HG02884 (cell line): ENCODE measurements around the gene BTBD9.

Experiments used
- ATAC-seq: cut with Tn5 transposase; IDR thresholded peaks from one replicate; pipeline ENCODE4 v1.9.1; 2021; ENCODE audit warnings: mild to moderate bottlenecking, moderate library complexity; ENCODE audit not compliant: unreplicated experiment

The BTBD9 gene

GRCh38 chr6:38599966-38600550, 39.7 kb downstream of the BTBD9 start:
- ATAC-seq = no peak

DNA sequence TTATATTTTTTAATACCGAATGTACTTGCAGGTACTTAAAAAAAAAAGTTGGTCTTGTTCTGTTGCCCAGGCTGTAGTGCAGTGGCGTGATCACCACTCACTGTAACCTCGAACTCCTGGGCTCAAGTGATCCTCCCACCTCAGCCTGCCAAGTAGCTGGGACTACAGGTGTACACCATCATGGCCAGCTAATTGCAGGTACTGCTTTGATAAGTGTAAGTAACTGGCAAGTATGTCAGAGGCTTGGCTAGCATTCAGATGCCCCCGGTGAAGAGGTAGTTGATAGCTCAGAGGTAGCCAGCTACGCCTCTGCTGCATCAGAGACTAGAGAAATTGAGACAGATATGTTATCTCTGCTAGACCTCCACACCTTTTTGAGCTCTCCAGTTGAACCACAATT, 40.5 kb downstream of the BTBD9 start:
- no peak for ATAC-seq

- ATAC-seq = no peak
These were observed 45.6 kb downstream of the BTBD9 start for GRCh38 chr6:38593998-38594665.

- no peak for ATAC-seq
These were observed 46.3 kb downstream of the BTBD9 start for GRCh38 chr6:38593409-38593808.

GRCh38 chr6:38591439-38591838, 48.3 kb downstream of the BTBD9 start:
- ATAC-seq = no peak

DNA sequence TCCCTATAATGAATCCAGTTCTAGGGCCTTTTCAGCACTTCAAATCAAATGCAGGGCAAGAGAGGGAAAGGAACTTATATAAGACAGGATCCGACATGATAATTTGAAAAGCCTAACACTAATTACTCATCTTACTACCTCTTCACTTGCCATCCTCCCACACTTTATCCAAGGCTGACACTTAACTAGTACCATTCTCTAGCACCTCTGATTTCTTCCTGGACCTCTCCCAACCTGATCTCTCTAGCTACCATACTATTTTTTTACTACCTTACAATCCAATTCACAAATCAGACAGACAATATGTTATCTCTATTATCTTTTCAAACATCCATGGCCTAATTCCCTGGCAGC, 50.4 kb downstream of the BTBD9 start:
- no peak for ATAC-seq

GRCh38 chr6:38588631-38589366, 50.9 kb downstream of the BTBD9 start:
- ATAC-seq = no peak

GRCh38 chr6:38587766-38588362, 51.9 kb downstream of the BTBD9 start:
- ATAC-seq = no peak

- no peak for ATAC-seq
These were observed 52.7 kb downstream of the BTBD9 start for GRCh38 chr6:38586992-38587391.

DNA sequence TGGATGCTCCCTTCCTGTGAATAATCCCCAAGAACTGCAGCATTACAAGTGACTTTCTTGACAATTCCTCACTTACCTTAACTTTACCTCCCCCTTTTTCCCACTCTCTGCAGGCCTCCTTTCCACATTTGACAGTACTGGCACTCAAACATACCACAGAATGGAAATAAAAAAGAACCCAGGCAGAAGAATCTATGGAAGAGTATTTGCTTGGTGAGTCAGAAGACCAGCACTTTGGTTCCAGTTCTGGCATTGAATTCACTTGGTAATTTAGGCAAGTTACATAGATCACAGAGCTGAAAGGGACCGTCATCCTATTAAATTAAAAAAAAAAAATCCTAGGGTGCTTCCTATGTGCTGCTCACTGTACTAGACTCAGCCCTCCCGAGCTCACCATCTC, 55.0 kb downstream of the BTBD9 start:
- ATAC-seq = no peak

- ATAC-seq = no peak
These were observed 56.2 kb downstream of the BTBD9 start for GRCh38 chr6:38583523-38583922.

DNA sequence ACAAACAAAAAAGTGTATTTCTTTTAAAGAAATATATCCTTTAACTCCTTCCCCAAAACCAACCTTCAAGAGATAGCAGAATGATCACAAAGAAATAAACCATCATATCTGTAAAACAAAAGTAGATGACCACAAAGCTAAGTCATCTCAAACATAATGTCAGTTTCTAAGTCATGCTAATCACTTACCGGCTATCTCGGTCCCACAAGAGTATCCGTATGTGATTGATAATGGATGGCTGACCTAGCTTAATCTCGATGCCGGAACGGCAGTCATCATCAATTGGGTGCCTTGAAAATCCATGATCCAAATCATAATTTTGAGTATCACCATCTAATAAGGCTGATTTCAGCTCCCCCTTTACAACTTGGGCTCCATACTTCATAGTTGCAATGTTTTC, 59.7 kb downstream of the BTBD9 start:
- no peak for ATAC-seq

DNA sequence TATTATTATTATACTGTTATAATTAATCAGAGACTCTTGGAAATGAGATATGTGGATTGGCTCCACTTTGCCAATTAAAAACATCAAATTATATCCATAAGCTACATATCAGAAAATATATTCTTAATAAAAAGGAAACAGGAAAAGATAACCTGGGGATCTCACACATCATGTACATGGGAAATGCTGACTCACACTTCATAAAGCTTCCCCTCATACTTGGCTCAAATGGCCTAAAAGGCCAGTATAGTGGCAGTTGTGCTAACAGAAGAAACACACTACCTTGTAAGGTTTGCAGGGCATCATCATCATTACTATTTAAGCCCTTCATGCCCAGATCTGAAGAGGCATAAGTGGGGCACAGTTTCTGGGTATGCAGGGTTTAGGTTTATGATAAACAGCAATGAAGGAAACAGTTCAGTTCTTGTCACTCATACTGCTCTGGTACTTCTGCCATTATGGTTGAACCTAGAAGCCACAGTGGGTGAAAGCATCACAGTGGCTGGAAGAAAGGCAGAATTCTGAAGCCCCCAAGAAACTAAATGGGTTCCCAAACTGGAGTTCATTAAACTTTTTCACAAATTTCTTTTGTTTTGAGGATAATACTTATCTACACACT, 60.6 kb downstream of the BTBD9 start:
- no peak for ATAC-seq

DNA sequence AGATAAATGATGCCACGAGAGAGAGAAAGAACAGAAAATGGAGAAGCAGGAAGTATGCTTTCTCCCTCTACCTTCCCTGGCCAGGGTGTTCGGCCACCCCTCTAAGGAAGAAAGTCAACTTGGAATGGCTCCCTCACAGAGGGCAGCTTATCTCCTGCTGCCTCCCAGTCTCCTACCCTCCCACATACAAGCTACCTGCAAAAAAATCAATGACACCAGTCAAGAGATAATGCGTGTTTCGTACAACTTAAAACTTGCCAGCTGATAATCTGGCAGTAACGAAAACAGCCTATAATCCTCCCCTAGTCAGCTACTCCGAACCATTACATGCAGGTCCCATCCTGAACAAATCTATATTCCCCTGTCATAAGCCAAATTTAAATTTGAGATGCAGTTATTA, 61.7 kb downstream of the BTBD9 start:
- ATAC-seq = no peak

GRCh38 chr6:38577492-38577891, 62.2 kb downstream of the BTBD9 start:
- no peak for ATAC-seq

DNA sequence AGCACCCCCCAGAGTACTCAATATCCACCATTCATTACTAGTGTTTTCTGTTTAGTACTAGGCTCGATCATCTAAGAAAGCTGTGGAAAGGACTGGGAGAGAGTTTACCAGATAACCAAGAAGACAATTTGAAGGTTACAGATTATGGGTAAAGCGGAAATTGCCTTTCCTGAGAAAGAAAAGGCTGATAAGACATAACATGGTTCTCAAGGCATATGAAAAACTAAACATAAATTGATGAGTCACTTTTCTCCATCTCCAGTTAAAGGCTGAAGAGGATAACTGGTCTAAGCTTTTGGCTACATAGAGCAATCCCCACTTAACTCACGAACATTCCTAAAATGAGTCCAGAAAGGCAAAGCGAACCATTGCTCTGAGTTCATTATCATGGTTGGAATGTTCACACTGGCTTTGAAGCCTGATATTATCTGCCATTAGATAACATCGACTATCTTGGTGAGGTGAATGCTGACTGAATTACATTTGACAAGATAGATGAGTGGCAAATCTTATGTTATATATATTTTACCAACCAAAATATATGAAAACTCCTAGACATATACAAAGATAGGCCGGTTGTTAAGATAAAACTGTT, 65.8 kb downstream of the BTBD9 start:
- ATAC-seq = no peak

DNA sequence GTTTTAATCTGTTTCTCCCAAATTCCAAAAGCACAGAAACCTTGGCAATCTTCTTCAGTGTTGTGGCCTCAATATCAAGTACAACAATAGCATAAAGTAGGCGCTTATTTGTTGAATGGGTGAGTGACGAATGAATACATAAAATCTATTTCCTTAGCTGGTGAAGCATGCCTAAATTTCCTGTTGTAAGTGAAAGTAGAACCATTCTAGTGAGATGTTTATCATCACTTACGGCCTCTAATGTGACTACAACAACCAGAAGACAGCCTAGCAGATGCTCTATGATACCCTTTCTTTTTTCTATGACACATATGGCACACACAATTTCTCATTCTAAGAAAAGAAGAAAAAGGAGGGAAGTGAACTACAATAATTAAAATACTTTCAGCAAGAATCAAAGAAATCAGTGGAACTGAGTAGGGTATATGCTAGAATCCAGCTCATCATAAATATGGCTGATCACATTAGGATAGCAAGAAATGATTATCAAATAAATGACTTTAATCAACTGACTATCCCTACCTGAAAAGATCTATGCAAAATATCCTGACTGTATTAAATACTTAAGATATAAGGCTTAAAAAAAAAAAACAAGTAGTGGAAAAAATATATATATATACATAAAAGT, 67.4 kb downstream of the BTBD9 start:
- peak; percentile 65 for ATAC-seq

DNA sequence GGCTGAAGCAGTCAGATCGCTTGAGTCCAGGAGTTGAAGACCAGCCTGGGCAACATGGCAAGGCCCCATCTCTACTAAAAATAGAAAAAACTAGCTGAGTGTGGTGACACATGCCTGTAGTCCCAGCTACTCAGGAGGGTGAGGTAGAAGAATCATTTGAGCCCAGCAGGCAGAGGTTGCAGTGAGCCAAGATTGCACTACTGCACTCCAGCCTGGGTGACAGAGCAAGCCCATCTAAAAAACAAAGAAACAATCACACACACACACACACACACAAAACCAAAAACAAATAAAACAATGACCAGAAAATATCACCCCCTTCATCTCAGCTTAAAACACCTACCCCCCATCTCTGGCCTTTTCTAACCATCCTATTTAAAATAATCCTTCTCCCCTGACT, 68.0 kb downstream of the BTBD9 start:
- ATAC-seq = no peak

DNA sequence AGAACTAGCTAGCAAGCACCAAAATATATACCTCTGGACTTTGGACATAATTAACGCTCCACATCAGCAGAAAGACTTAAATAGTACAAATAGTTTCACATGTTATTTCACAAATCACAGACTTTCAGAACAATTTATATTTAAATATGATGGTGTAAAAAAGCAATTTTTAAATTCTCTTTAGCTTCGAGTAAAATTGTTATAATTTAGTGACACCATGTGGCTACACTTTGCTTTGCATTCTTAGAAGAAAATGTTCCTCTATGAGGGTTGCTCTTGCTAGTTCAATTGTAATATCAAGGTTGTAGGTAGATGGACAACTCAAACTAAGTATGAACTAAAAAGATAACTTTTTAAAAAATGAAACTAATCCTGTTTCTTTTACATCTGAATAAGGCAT, 69.0 kb downstream of the BTBD9 start:
- no peak for ATAC-seq

DNA sequence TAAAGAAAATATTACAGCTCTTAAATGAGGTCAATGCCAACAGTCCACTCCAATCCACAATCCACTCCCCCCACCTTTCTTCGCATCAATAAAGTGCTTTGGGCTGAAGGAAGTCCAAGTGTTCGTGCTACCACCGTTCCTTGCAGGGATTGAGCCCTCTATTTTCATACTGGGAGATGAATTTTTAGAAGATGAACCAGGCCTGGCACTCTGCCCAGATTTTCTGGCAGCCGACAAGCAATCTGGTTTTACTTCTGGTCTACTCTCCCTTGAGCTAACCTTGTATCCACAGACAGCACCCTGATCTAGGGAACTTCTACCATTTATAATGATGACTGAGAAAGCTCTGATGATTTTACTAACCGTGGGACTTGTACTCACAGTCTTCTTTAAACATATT, 72.3 kb downstream of the BTBD9 start:
- ATAC-seq = no peak
